ENCODE results near the gene SLC19A1. TPM values are rescaled to one million over a fixed set of nuclear protein-coding genes. Genes with fewer than 3 reads are reported as not detected.

SLC19A1 gene
- total and polyA plus RNA-seq, 10 donors: 7.5 to 52.8 (median 32.4) TPM

GRCh38 chr21:45452696-45453307 lies 89.4 kb downstream of the SLC19A1 start:
- WGBS, 5 donors: 88 to 97% (median 95%) methylated on average over 7 of the region's 7 CpGs
- DNase-seq: no peak

GRCh38 chr21:45451771-45452182 lies 90.5 kb downstream of the SLC19A1 start:
- no peak for TF ChIP-seq POLR2A (IDR thresholded peaks at IDR 0.05)
- TF ChIP-seq POLR2AphosphoS5 (IDR thresholded peaks at IDR 0.05): no peak
- no peak for TF ChIP-seq CTCF (IDR thresholded peaks at IDR 0.05 in 8 of 11, conservative IDR thresholded peaks at IDR 0.05 in 3 of 11)
- H3K36me3 ChIP-seq: no peaks in the 10 kb centered on the region
- WGBS, 5 donors: 83 to 95% (median 89%) methylated on average over 8 to 12 of the region's 12 CpGs
- H3K4me3 ChIP-seq: no peak overlapping the region
- peaks cover 0 to 24% (median 0%) of the 10 kb centered on the region in 7 donors for H3K27me3 ChIP-seq (replicated peaks in 1 of 7)
- H3K4me1 ChIP-seq: peaks cover 0 to 30% (median 10%) of the 10 kb centered on the region in 6 donors
- peaks cover 0 to 7% (median 3%) of the 10 kb centered on the region in 8 donors for H3K9me3 ChIP-seq
- intact Hi-C loops (cut with DNase I; ENCODE audit: low total_unique reads): no loop called here
- no peak overlapping the region for H3K27ac ChIP-seq
- DNase-seq: peak; percentile 63

More at GRCh38 chr21:45452696-45453307, 89.4 kb downstream of the SLC19A1 start:
- Histone ChIP-seq H3K9me3 (no peaks in the 10 kb centered on the region), H3K4me3 (no peak overlapping the region), H3K27me3 (replicated peaks in 1 of 7) (peaks cover 0 to 31% (median 0%) of the 10 kb centered on the region in 7 donors), H3K4me1 (peaks cover 0 to 30% (median 10%) of the 10 kb centered on the region in 6 donors), H3K36me3 (no peaks in the 10 kb centered on the region), H3K27ac (peak overlapping the region in 1 of 8 donors; percentile 54)
- TF ChIP-seq CTCF (IDR thresholded peaks at IDR 0.05 in 8 of 11, conservative IDR thresholded peaks at IDR 0.05 in 3 of 11): no peak
- TF ChIP-seq POLR2A (IDR thresholded peaks at IDR 0.05): no peak
- TF ChIP-seq POLR2AphosphoS5 (IDR thresholded peaks at IDR 0.05): no peak
- intact Hi-C loops (cut with DNase I; ENCODE audit: low total_unique reads): no loop called here

DNA sequence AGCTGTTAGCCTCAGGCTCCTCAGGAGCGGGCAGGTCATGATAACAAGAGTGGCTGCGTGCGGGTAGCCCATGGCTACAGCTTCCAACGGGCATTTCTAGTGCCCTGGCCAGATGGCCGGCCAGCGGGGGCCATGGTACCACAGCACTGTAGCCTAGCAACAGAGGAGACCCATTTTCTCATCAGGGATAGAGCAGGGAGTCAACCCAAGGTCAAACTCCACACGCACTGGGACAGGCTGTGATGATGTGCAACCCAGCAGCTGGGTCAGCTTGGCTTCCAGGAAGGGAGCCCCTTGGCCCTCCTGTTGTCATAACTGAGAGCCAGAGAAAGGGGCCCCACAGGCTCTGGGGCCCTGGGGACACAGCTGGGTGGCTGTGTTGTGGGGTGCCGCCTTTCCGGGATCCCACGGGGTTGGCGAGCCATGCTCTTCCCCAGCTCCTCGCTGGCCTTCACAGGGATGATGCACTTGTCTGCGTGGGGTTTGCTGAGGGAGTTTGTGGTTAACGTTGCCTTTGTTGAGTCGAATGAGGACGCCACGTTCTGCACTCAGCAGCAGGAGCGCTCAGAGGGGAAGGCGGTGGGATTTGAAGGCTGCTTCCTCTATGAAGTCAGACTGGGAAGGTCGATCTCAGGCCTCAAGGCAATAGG lies 91.0 kb downstream of the SLC19A1 start:
- TF ChIP-seq POLR2A (IDR thresholded peaks at IDR 0.05) (no peak), POLR2AphosphoS5 (IDR thresholded peaks at IDR 0.05) (no peak), CTCF (IDR thresholded peaks at IDR 0.05 in 8 of 11, conservative IDR thresholded peaks at IDR 0.05 in 3 of 11) (no peak)
- DNase-seq: no peak
- H3K27ac ChIP-seq: no peak overlapping the region
- H3K36me3 ChIP-seq: no peaks in the 10 kb centered on the region
- 68 to 80% (median 76%) methylated on average over 13 to 20 of the region's 20 CpGs for WGBS, 5 donors
- no peak overlapping the region for H3K4me3 ChIP-seq
- H3K27me3 ChIP-seq (replicated peaks in 1 of 7): peaks cover 0 to 18% (median 0%) of the 10 kb centered on the region in 7 donors
- peaks cover 0 to 11% (median 8%) of the 10 kb centered on the region in 8 donors for H3K9me3 ChIP-seq
- H3K4me1 ChIP-seq: peaks cover 0 to 28% (median 10%) of the 10 kb centered on the region in 6 donors
- intact Hi-C loops (cut with DNase I; ENCODE audit: low total_unique reads): no loop called here
